T-helper 1 cell (primary cell): ENCODE results near the gene PDK2.

Experiments used
- DNase-seq, 5 donors: peaks; one replicate each; pipeline ENCODE4 v3.0.0-alpha.2; 2012 to 2020

Gene PDK2

GRCh38 chr17:50118076-50118827 lies 23.1 kb downstream of the PDK2 start:
- no peak for DNase-seq

DNA sequence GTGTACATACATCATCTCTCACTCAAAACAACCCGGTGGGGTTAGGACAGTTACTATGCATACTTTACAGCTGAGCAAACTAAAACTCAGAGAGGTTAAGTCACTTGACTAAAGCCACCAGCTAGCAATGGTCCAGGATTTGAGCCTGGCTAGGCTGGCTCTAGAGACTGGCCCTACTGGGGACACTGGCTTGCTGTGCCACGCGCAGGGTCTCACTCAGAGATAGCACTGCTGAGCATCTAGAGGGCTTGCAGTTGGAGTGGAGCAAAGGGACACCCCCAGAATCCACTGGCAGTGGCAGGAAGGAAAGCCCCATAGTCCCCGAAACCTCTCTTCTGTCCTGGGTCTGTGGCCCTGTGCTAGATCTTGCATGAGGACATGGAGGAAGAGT lies 23.7 kb downstream of the PDK2 start:
- no peak for DNase-seq

DNA sequence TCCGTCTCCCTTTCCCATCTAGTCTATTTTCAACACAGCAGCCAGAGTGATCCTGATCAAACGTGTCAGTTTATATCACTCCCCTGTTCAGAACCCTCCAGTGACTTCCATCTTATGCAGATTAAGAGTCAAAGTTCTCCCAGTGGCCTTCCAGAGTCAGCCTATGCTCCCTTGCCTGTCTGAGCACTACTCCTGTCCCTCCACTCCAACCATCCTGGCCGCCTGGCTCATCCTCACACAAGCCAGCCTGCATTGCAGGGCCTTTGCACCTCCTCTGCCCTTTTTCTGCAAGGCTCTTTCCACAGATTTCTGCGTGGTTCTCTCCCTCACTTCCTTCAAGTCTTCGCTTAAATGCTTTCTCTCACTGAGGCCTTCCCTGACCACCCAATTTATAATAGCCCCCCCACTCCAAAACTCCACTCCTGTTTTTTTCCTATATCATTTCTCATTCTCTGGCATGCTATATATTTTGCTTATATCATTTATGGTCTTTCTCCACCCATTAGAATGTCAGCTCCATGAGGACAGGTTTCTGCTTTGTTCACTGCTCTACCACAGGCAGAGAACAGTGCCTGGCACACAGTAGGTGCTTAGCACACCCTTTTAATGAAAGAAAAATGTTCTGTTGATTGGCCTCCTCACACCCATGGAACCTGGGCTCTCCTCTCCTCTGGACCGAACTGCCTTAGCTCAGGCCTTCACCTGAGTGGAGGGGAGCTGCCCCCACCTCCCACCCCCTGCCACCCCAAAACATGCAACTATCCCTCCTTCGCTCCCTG lies 25.5 kb downstream of the PDK2 start:
- DNase-seq, result no peak

- DNase-seq, result no peak
Observed at GRCh38 chr17:50122945-50123344, 27.8 kb downstream of the PDK2 start.

DNA sequence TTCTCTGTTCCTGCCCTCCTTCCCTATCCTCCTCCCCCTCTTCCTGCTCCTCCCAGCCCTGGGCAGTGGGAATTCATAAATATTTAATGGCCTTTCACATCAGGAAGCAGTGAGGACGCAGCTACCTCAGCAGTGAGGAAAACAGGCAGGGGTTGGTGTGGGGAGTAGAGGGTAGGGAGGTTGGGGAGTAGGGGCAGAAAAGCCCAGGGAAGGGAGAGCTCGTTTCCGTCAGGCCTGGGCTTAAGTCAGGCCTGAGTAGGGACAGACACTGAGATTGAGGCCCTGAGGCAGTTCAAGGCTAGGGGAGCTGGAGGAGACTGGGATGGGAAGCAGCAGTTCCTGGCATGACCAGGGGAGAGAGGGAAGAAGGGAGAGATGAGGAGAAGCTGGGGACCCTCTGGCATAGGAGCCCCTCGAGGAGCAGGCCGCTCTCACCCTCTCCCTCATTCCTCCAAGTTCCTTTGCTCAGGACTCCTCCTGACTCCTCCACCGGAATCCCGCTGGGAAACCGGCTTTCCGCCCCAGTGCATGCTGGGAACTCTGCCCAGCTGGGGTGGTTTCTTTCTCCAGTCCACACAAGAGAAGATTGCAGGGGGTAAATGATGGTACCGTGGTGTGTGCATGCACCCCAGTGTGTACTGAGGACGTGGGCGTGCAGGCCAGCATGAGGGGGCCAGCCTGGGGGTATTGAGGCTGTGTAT lies 28.6 kb downstream of the PDK2 start:
- DNase-seq, result no peak

GRCh38 chr17:50125420-50125997 lies 30.4 kb downstream of the PDK2 start:
- DNase-seq, result no peak

GRCh38 chr17:50127697-50128361 lies 32.7 kb downstream of the PDK2 start:
- no peak for DNase-seq

DNA sequence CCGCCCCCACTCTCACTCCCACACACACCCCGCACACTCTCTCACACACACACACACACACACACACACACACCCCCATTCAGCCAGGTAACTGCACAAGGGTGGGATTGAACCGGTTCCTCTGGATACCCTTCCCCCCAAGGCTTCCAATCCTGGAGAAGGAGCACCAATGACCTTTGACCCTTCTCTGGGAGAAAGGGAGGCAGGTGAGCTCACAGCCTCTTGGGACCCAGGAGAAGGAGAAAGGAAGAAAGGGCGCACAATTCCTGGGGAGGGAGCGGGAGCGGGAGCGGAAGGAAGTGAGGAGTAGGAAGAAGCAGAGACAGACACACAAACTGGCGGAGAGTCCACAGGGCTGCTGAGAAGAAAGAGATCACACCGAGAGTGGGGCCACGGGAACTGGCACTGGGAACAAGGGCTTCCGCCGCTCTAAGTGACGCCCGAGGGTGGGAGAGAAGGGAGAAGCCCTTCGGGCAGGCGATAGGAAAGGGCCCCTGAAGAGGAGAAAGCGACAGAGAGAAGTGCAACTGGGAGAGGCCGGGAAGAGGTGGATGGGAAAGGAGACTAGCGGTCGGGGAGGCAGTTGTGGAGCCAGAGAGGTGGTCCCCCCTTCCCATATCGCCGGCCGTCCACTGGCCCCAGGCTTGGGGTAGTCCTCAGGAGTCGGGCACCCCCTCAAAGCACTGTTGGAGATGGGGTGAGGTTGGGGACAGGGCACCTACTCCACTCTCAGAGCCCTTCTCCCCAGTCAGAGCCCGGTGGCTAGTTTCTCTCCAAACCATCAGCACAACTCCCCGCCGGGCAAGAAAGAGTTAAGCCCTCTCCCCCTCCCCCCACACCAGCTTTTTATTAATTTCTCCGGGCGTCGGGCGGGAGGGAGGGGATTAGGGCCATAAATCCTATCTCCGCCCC lies 33.5 kb downstream of the PDK2 start:
- DNase-seq, result no peak

DNA sequence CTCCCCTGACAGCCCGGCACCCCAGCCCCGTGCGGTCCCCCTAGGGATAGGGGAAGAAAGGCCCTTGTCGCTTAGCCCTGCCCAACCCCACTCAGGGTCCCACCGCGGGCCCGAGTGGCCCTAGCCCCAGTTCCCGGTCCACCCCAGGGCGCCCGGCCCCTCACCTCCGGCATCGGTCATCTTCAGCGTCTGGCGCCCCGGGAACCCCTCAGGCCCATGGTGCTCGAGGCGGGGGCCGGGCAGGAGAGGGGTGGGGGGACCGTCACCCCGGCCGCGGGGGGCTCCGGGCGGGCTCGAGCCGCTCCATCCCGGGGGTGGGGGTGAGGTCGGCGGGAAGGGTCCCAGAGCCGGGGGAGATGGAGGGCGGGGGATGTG lies 34.2 kb downstream of the PDK2 start:
- DNase-seq, result no peak

- DNase-seq, result peak in 4 of 5 donors; percentile 44 to 61 (median 52)
Observed at GRCh38 chr17:50129728-50130558, 34.8 kb downstream of the PDK2 start, which contains the start of gene SAMD14. Gene SAMD14, minus strand, starts transcription at chr17:50130160. Its CDS starts 5,201 bp downstream, at chr17:50124959.

- no peak for DNase-seq
Observed at GRCh38 chr17:50130559-50131305, 35.6 kb downstream of the PDK2 start.

DNA sequence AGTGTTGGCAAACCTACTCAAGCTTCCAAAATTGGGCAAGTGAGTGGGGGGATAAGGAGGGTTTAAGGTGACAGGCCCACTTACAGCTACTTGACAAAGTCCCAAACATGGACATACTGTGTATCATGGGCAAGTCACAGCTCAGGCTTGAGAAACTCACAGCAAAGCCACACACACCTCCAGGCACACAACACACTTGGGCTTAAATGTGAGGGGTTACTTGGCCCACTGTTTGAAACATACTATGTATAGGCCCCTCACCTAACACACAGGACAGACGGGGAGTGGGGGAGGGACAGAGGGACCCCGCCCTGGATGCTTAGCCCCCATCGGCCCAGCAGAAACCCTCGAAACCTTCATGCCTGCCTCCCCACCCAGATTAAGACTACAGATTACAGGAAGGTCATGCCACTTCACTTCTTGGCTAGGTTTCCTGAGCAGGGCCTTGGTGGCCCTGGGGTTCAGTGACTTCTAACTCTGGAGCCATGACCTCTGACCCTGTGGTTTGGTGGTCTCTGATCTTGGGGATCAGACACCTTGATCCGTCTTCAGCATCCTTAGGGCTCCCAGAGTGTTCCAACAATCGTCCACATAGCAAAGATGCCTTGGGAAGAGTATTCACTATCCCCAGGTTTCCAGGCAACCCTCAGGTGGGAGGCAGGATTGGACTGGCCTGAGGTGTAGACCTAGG lies 37.1 kb downstream of the PDK2 start:
- DNase-seq, result no peak

DNA sequence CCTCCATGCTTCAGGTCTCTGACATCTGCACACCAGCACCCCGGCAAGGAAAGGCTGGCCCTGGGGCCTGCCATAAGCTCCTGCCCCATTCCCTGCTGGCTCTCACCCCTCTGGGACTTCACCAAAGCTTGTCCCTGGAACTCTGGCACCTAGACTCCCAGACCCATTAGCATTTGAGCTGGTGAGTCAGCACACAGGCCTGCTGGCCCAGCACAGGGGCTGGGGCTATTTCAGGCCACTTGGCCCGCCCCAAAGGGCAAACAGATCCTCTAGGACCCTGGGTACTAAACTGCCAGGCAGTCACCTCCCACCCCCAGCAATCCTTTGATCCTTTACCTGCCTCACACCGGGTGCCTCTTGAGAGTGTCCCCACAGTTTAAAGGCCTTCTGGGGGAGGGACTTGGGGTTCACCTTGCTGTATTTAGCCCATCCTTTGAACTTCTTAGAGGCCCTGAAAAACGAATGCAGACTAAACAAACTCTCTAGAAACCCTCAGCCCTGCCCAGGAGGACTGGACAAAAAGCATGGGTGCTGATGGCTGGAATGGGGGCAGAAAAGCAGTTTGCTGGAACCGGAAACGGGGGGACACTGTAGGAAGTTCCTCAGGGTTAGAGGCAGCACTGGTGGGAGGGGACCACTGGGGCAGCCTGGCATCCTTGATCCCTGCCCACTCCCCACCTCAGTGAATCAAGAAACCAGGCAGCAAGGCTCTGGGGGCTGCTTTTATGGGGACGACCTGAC lies 38.0 kb downstream of the PDK2 start:
- DNase-seq, result no peak

DNA sequence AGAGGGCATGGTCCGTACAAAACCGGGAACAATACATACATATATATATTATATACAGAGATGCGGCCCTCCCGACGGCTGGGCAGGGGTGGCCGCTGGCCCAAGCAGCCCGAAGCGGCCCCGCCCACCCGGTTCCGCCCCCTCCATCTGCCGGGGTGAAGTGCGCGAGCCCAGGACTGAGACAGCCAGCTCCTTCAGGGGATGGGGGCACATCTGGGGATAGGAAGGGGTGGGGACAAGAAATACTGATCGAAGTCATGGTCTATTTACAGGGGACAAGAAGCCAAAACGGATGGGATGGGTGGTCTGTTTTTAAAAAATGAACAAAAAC lies 38.6 kb downstream of the PDK2 start:
- no peak for DNase-seq

- no peak for DNase-seq
Observed at GRCh38 chr17:50134206-50135110, 39.3 kb downstream of the PDK2 start.

- no peak for DNase-seq
Observed at GRCh38 chr17:50135316-50136095, 40.4 kb downstream of the PDK2 start.
